Upper lobe of left lung (tissue), 6 donors: Measurements from ENCODE around the gene TRIM7. TPM values are rescaled to one million over a fixed set of nuclear protein-coding genes. Genes with fewer than 3 reads are reported as not detected.

Experiments used
- ATAC-seq, 2 donors: fragments of 200-7000 bp; cut with Tn5 transposase; one replicate each; pipeline ENCODE4 v1.9.1; 2022; ENCODE audit warnings: mild to moderate bottlenecking in 2 of 2, moderate library complexity in 2 of 2; ENCODE audit not compliant: low FRiP score in 2 of 2
- DNase-seq, 2 donors: peaks; one replicate each; pipeline ENCODE4 v3.0.0-alpha.2; 2019 to 2020
- H3K27ac ChIP-seq, 4 donors: fragments of 200-600 bp; sonication (generic); one replicate each; pipeline ENCODE4 v1.5.1; 2016 to 2019
- H3K27me3 ChIP-seq, 4 donors: fragments of 200-600 bp; sonication (generic); one replicate each; pipeline ENCODE4 v1.5.1; 2017 to 2019
- H3K36me3 ChIP-seq, 4 donors: fragments of 200-600 bp; sonication (generic); one replicate each; pipeline ENCODE4 v1.5.1; 2016 to 2019
- H3K4me1 ChIP-seq, 4 donors: fragments of 200-600 bp; sonication (generic); one replicate each; pipeline ENCODE4 v1.5.1; 2018 to 2019
- H3K4me3 ChIP-seq, 4 donors: fragments of 200-600 bp; sonication (generic); one replicate each; pipeline ENCODE4 v1.5.1; 2017 to 2019; ENCODE audit warnings: mild to moderate bottlenecking in 2 of 4, moderate library complexity in 1 of 4
- H3K9me3 ChIP-seq, 4 donors: fragments of 200-600 bp; sonication (generic); one replicate each; pipeline ENCODE4 v1.5.1; 2018 to 2019
- POLR2A ChIP-seq, 4 donors: fragments of 450-650 bp; IDR thresholded peaks; one replicate each; pipeline ENCODE4 v1.5.1; 2016 to 2017; ENCODE audit warnings: antibody characterized with exemption in 4 of 4, mild to moderate bottlenecking in 2 of 4
- WGBS, 2 donors: methylation state at CpG; one replicate each; pipeline ENCODE4 v1.1.5; 2017 to 2018; 5-methylcytosine and 5-hydroxymethylcytosine counted together
- small RNA-seq, 4 donors: library from RNA; depleted of rRNA; stranded (forward); fragments of <200 nt; gene quantifications; one replicate each; pipeline ENCODE3, GENCODE V24; 2016
- total RNA-seq, 6 donors: library from RNA; depleted of rRNA in 4 of 6; stranded (reverse); fragments of >200 nt in 4 of 6; gene quantifications; one replicate each; pipeline versions ENCODE4 v1.1.0 to v1.2.1, GENCODE V29; 2016 to 2021
- donor health status: DM: no; HTN: no; CAD: no; lungs with moderate emphysema.
- donor health status: DM: no; HTN: yes; CAD: no; lungs with severe emphysema.

TRIM7 gene
- total RNA-seq, 6 donors from 2014 or later = 0.83 to 6.7 (median 2.9) TPM

GRCh38 chr5:181145133-181145532, 59.9 kb downstream of the TRIM7 start:
- no peak for DNase-seq
- Histone ChIP-seq H3K36me3 (no peaks in the 10 kb centered on the region), H3K9me3 (no peaks in the 10 kb centered on the region), H3K4me3 (no peak overlapping the region), H3K4me1 (no peaks in the 10 kb centered on the region), H3K27ac (no peak overlapping the region), H3K27me3 (no peaks in the 10 kb centered on the region)
- no peak for ATAC-seq
- TF ChIP-seq POLR2A (IDR thresholded peaks at IDR 0.05) = no peak
- WGBS, 2 donors = 48 to 51% methylated on average over 1 of the region's 1 CpG

Small RNA genes lying within 50 kb of the gene (small RNA-seq; reads per million reads assigned to genes)
- gene MIR4638 (0 reads per million in 4 donors), gene SNORD95 (0 reads per million in 4 donors), gene SNORD96A (0 reads per million in 4 donors)

Other genes with a start within 250 kb of the TRIM7 start
- under 1 TPM in 3 of 6 donors, not detected in 3; 0.57 to 0.79 (median 0.61) TPM for gene BTNL3, start 216.3 kb downstream of the TRIM7 start, total RNA-seq
- 100 to 1,000 TPM in 4 of 6 donors, 10 to 100 TPM in 2; 71.8 to 634 (median 147) TPM for gene BTNL9, start 164.9 kb downstream of the TRIM7 start, total RNA-seq
- not detected for gene OR2V1, start 74.0 kb downstream of the TRIM7 start, total RNA-seq
- 1 to 10 TPM in 1 of 6 donors, not detected in 5; 1.6 TPM for gene OR2V2, start 57.6 kb downstream of the TRIM7 start, total RNA-seq
- gene TRIM41, start 18.1 kb upstream of the TRIM7 start, total RNA-seq = 10 to 100 TPM; 14.4 to 75.4 (median 34.1) TPM
- gene RACK1, start 38.7 kb upstream of the TRIM7 start, total RNA-seq = 1,000 to 10,000 TPM in 5 of 6 donors, 100 to 1,000 TPM in 1; 801 to 1,863 (median 1,196) TPM
- gene TRIM52, start 55.9 kb upstream of the TRIM7 start, total RNA-seq = 10 to 100 TPM; 12.3 to 47.1 (median 15.6) TPM
- gene OR4F3, start 162.1 kb upstream of the TRIM7 start, total RNA-seq = not detected